Heart right ventricle (tissue), 16 donors: ENCODE measurements around the gene OR8D1. TPM values are rescaled to one million over a fixed set of nuclear protein-coding genes. Genes with fewer than 3 reads are reported as not detected.

Experiments used
- ATAC-seq, 8 donors: fragments of 200-7000 bp; cut with Tn5 transposase; one replicate each; pipeline ENCODE4 v1.9.1; 2020; ENCODE audit warnings: mild to moderate bottlenecking in 8 of 8, moderate library complexity in 8 of 8, moderate number of reproducible peaks in 1 of 8
- DNase-seq, 2 donors: peaks; one replicate each; pipeline ENCODE4 v3.0.0-alpha.2; 2020
- H3K27ac ChIP-seq, 10 donors: fragments of 200-600 bp; sonication (generic) in 2 of 10; one replicate each; pipeline versions ENCODE4 v1.5.0 to v1.8.0; 2020 to 2022; ENCODE audit warnings: mild to moderate bottlenecking in 3 of 10
- H3K27me3 ChIP-seq, 7 donors: fragments of 200-600 bp; one replicate each; pipeline ENCODE4 v1.8.0; 2021 to 2022; ENCODE audit warnings: mild to moderate bottlenecking in 2 of 7
- H3K36me3 ChIP-seq, 9 donors: fragments of 200-600 bp; sonication (generic) in 1 of 9; one replicate each; pipeline versions ENCODE4 v1.5.0 to v1.8.0; 2020 to 2022; ENCODE audit warnings: mild to moderate bottlenecking in 2 of 9
- H3K4me1 ChIP-seq, 9 donors: fragments of 200-600 bp; sonication (generic) in 1 of 9; one replicate each; pipeline versions ENCODE4 v1.5.0 to v1.8.0; 2020 to 2022; ENCODE audit warnings: mild to moderate bottlenecking in 4 of 9
- H3K4me3 ChIP-seq, 10 donors: fragments of 200-600 bp; sonication (generic) in 2 of 10; one replicate each; pipeline versions ENCODE4 v1.5.0 to v1.8.0; 2020 to 2022; ENCODE audit warnings: mild to moderate bottlenecking in 7 of 10, moderate library complexity in 2 of 10
- H3K9me3 ChIP-seq, 11 donors: fragments of 200-600 bp in 10 of 11; sonication (generic) in 2 of 11; one replicate each; pipeline versions ENCODE4 v1.5.0 to v1.8.0; 2013 to 2022; ENCODE audit warnings: mild to moderate bottlenecking in 2 of 11, control low read depth in 1 of 11, moderate library complexity in 1 of 11
- WGBS, 2 donors: extraction: QIAGEN DNeasy Blood & Tissue Kit; methylation state at CpG; one replicate each; pipeline ENCODE4 v1.1.7; 2013; ENCODE audit warnings: inconsistent platforms in 1 of 2; 5-methylcytosine and 5-hydroxymethylcytosine counted together
- intact Hi-C, 10 donors: fragments of 100-400 bp; cut with DNase I; formaldehyde crosslinking; loops; one replicate each; pipeline versions ENCODE4 v1.11.1 to v1.14.2; 2022
- polyA plus RNA-seq, 2 donors: library from polyadenylated mRNA; stranded (reverse); fragments of 200-250 nt; gene quantifications; one replicate each; pipeline ENCODE4 v1.2.3, GENCODE V29; 2013
- total RNA-seq, 10 donors: library from RNA; stranded (reverse); fragmentation: NEBNext Ultra II Directional in 3 of 10; extraction: Animal tissue kit (Norgen Biotek cat#: 25700) in 3 of 10; gene quantifications; one replicate each; pipeline versions ENCODE4 v1.2.1 to v1.2.4, GENCODE V29; 2021 to 2023
- TF ChIP-seq, protein P1 (sequence below), 9 donors: fragments of 200-600 bp; sonication (generic) in 2 of 9; IDR thresholded peaks; one replicate each; pipeline versions ENCODE4 v1.5.0 to v1.8.0; 2021 to 2022; ENCODE audit warnings: antibody characterized with exemption in 9 of 9, mild to moderate bottlenecking in 5 of 9, moderate library complexity in 1 of 9
- donor health status: Arrhythmogenic right ventricular cardiomyopathy.
- donor health status: ischemic (EF 13 %, LVEDD 7.1; RV severe dilation, severe dysfunction).
- donor health status: healthy with polysubstance abuse.
- donor health status: DM: no; HTN: yes; CAD: no.
- donor health status: DM: no; HTN: no; CAD: no.
- donor health status: ischemic (EF 25% LVEDD 6.9; RV normal size, moderate dysfunction).
- donor health status: ischemic (EF 25% LVEDD 5.7; RV mildly dilated, moderate dysfunction).
- donor health status: healthy.
- donor health status: DM: yes; HTN: yes; CAD: no.
- donor health status: Ischemic cardiomyopathy.
- donor health status: ischemic (EF 35%, LVEDD 5.7; RV mildly dilated, moderate dysfunction).
- donor health status: nonischemic (EF 11% LVEDD 7.7; RV severe dilation, severe dysfunction).
- donor health status: DM: yes; HTN: yes; CAD: no.
- donor health status: PGD.
- donor health status: ischemic (EF 29% LVEDD 5.4; RV normal size, mild dysfunction).
- donor health status: nonischemic (EF 23%, LVEDD 6.1; RV moderate dilation, normal function).

The OR8D1 gene
- total and polyA plus RNA-seq, 12 donors = not detected

DNA sequence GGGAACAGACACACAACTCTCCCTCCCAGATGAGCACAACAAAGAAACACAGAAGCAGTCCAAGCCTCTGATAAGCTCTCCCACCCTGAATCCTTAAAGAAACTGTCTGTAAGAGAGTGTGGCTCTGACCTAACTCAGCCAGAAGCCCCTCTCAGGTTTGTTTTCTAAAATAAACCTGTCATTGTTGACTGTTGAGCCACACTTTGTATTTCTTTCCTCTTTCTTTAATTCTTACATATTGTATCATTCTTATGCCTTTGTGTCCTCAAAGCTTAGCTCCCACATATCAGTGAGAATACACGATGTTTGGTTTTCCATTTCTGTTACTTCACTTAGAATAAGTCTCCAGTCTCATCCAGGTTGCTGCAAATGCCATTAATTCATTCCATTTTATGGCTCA is 14.0 kb upstream of the OR8D1 start:
- Histone ChIP-seq H3K4me3 (no peak overlapping the region), H3K27me3 (peaks cover 0 to 16% (median 0%) of the 10 kb centered on the region in 7 donors), H3K36me3 (no peaks in the 10 kb centered on the region), H3K27ac (no peak overlapping the region), H3K4me1 (peaks cover 0 to 17% (median 0%) of the 10 kb centered on the region in 9 donors), H3K9me3 (no peaks in the 10 kb centered on the region)
- intact Hi-C loops = no loop called here
- WGBS, 2 donors = 94 to 95% methylated on average over 1 of the region's 1 CpG
- DNase-seq = no peak
- ATAC-seq = no peak
- TF ChIP-seq, protein P1, sequence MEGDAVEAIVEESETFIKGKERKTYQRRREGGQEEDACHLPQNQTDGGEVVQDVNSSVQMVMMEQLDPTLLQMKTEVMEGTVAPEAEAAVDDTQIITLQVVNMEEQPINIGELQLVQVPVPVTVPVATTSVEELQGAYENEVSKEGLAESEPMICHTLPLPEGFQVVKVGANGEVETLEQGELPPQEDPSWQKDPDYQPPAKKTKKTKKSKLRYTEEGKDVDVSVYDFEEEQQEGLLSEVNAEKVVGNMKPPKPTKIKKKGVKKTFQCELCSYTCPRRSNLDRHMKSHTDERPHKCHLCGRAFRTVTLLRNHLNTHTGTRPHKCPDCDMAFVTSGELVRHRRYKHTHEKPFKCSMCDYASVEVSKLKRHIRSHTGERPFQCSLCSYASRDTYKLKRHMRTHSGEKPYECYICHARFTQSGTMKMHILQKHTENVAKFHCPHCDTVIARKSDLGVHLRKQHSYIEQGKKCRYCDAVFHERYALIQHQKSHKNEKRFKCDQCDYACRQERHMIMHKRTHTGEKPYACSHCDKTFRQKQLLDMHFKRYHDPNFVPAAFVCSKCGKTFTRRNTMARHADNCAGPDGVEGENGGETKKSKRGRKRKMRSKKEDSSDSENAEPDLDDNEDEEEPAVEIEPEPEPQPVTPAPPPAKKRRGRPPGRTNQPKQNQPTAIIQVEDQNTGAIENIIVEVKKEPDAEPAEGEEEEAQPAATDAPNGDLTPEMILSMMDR (IDR thresholded peaks at IDR 0.05) = no peak

DNA sequence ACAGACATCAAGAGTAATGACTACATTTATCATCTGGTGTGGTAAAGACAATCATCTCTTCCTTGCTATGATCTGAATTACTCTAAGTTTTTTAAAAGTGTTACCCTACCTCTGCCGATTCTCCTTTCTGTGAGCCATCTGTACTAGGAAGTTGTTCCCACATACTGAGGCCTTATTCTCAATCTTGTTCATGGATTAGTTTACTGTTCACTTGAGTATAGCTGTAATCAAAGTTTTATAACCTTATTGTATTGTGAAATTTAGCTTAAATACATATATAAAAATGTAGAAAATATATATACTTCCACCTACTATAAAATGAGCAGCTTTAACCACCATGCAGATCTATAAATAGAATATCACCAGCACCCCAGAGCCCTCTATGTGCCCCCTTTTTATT is 8.6 kb upstream of the OR8D1 start:
- no peak for DNase-seq
- H3K27me3 ChIP-seq = peaks cover 0 to 11% (median 0%) of the 10 kb centered on the region in 7 donors
- WGBS, 2 donors = 94% methylated on average over 1 of the region's 1 CpG
- no peak overlapping the region for H3K27ac ChIP-seq
- no peaks in the 10 kb centered on the region for H3K36me3 ChIP-seq
- TF ChIP-seq, protein P1 (IDR thresholded peaks at IDR 0.05) = no peak
- H3K9me3 ChIP-seq = no peaks in the 10 kb centered on the region
- intact Hi-C loops = no loop called here
- no peaks in the 10 kb centered on the region for H3K4me1 ChIP-seq
- no peak overlapping the region for H3K4me3 ChIP-seq
- no peak for ATAC-seq

DNA sequence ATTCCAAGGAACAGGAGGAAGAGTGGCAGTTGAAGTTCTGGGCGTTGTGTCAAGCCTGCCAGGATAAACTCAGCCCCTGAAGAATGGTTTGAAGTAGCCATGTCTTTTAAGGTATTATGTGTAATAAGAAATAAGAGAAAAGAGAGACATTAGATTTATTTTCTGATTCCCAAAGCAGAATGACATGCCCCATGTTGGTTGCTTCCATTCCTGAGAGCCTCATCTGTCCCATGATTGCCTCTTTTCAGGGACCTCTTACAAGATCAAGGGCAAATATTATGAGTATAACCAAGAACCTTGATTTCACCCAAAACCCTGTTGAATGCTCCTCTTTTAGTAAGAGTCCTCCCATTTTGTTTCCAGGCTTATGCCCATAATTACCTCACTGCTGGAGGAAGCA is 6.3 kb upstream of the OR8D1 start, which contains the start of gene OR8D2:
OR8D2 (minus strand) TSS at position 101 of the 400 bp plus-strand sequence; CDS start at position 101, 0 bp downstream.
- no peak for DNase-seq
- Histone ChIP-seq H3K4me1 (no peaks in the 10 kb centered on the region), H3K27me3 (peaks cover 0 to 11% (median 0%) of the 10 kb centered on the region in 7 donors), H3K36me3 (no peaks in the 10 kb centered on the region), H3K27ac (no peak within 1 kb of the TSS), H3K4me3 (no peak within 1 kb of the TSS), H3K9me3 (no peaks in the 10 kb centered on the region)
- TF ChIP-seq, protein P1 (IDR thresholded peaks at IDR 0.05) = no peak
- intact Hi-C loops = no loop called here
- ATAC-seq = no peak
- 59 to 64% methylated on average over 1 of the region's 1 CpG for WGBS, 2 donors

DNA sequence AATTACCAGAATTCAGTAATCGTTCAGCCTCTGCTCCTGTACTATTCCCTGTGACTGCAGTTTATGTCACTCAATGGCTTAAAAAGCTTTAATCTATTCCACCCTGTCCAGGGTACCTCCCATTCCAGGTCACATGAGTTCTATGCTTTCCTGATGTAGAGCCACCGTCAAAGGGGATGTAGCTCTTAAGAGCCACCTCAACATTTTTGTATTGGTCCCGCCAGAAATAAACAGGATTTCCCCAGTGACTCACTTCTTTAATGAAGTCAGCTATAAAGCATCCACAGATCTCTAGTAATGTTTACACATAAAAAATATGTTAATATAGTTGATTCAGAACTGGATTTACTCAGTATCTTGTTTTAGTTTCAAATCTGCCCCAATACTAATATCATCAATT is 1.3 kb upstream of the OR8D1 start:
- TF ChIP-seq, protein P1 (IDR thresholded peaks at IDR 0.05) = no peak
- H3K27me3 ChIP-seq = no peaks in the 10 kb centered on the region
- intact Hi-C loops = no loop called here
- H3K27ac ChIP-seq = no peak overlapping the region
- H3K4me1 ChIP-seq = no peaks in the 10 kb centered on the region
- H3K4me3 ChIP-seq = no peak overlapping the region
- no peak for DNase-seq
- 64 to 65% methylated on average over 3 of the region's 3 CpGs for WGBS, 2 donors
- ATAC-seq = no peak
- no peaks in the 10 kb centered on the region for H3K36me3 ChIP-seq
- H3K9me3 ChIP-seq = no peaks in the 10 kb centered on the region
